RWPE2 (cell line): ENCODE measurements around the gene GLIS2.

Experiments used
- ATAC-seq: fragments of 200-7000 bp; cut with Tn5 transposase; 3 replicates; pipeline ENCODE4 v1.9.1; 2021; ENCODE audit warnings: low read depth
- DNase-seq: peaks from one replicate; pipeline ENCODE4 v3.0.0-alpha.2; 2020; ENCODE audit warnings: low spot score
- H3K27ac ChIP-seq: fragments of 450-650 bp; 2 replicates; pipeline ENCODE4 v1.5.1; 2017; ENCODE audit warnings: mild to moderate bottlenecking; ENCODE audit not compliant: poor library complexity, severe bottlenecking
- H3K27me3 ChIP-seq: fragments of 250-450 bp; sonication (Bioruptor Pico); 2 replicates; pipeline ENCODE4 v1.5.1; 2021; ENCODE audit warnings: mild to moderate bottlenecking, moderate library complexity; ENCODE audit not compliant: insufficient read depth, poor library complexity, severe bottlenecking
- H3K36me3 ChIP-seq: fragments of 250-450 bp; sonication (Bioruptor Pico); 2 replicates; pipeline ENCODE4 v1.5.1; 2020; ENCODE audit warnings: low read depth, mild to moderate bottlenecking, moderate library complexity
- H3K4me1 ChIP-seq: fragments of 250-450 bp; sonication (Bioruptor Pico); 2 replicates; pipeline ENCODE4 v1.5.1; 2021; ENCODE audit warnings: mild to moderate bottlenecking, moderate library complexity; ENCODE audit not compliant: insufficient read depth, poor library complexity, severe bottlenecking
- H3K4me3 ChIP-seq: fragments of 250-450 bp; sonication (Bioruptor Pico); 2 replicates; pipeline ENCODE4 v1.5.1; 2021; ENCODE audit warnings: mild to moderate bottlenecking, moderate library complexity; ENCODE audit not compliant: severe bottlenecking
- H3K9me3 ChIP-seq: fragments of 250-450 bp; sonication (Bioruptor Pico); 2 replicates; pipeline ENCODE4 v1.5.1; 2021; ENCODE audit warnings: mild to moderate bottlenecking, moderate library complexity; ENCODE audit not compliant: severe bottlenecking
- CTCF ChIP-seq: fragments of 450-650 bp; IDR thresholded peaks from one replicate; pipeline ENCODE4 v1.5.1; 2017; ENCODE audit warnings: mild to moderate bottlenecking, moderate library complexity; ENCODE audit not compliant: poor library complexity, severe bottlenecking

The GLIS2 gene

GRCh38 chr16:4366016-4366415 is 50.1 kb downstream of the GLIS2 start:
- no peaks in the 10 kb centered on the region for H3K27me3 ChIP-seq
- H3K4me1 ChIP-seq, result peaks cover 24% of the 10 kb centered on the region
- no peak for DNase-seq
- no peaks in the 10 kb centered on the region for H3K9me3 ChIP-seq
- H3K27ac ChIP-seq, result peak overlapping the region; percentile 76
- TF ChIP-seq CTCF, result no peak
- no peaks in the 10 kb centered on the region; the same call in 1 of the 2 replicates for H3K36me3 ChIP-seq
- no peak overlapping the region for H3K4me3 ChIP-seq
- no peak for ATAC-seq

GRCh38 chr16:4367393-4367856 is 51.6 kb downstream of the GLIS2 start:
- H3K9me3 ChIP-seq, result no peaks in the 10 kb centered on the region
- H3K4me1 ChIP-seq, result peaks cover 24% of the 10 kb centered on the region
- H3K27ac ChIP-seq, result peak overlapping the region; percentile 76

GRCh38 chr16:4369007-4369733 is 53.3 kb downstream of the GLIS2 start:
- no peaks in the 10 kb centered on the region for H3K9me3 ChIP-seq
- H3K4me3 ChIP-seq, result no peak overlapping the region
- peak overlapping the region; percentile 76 for H3K27ac ChIP-seq
- DNase-seq (peak; percentile 90), ATAC-seq (peak; percentile 82)
- TF ChIP-seq CTCF, result no peak
- H3K27me3 ChIP-seq, result no peaks in the 10 kb centered on the region
- H3K36me3 ChIP-seq, result no peaks in the 10 kb centered on the region
- peaks cover 37% of the 10 kb centered on the region for H3K4me1 ChIP-seq

More at GRCh38 chr16:4367393-4367856, 51.6 kb downstream of the GLIS2 start:
- Histone ChIP-seq H3K4me3 (no peak overlapping the region), H3K36me3 (no peaks in the 10 kb centered on the region; the same call in 1 of the 2 replicates), H3K27me3 (no peaks in the 10 kb centered on the region)
- no peak for DNase-seq
- no peak for ATAC-seq
- TF ChIP-seq CTCF, result no peak

- Histone ChIP-seq H3K4me1 (peaks cover 47% of the 10 kb centered on the region), H3K36me3 (no peaks in the 10 kb centered on the region), H3K4me3 (no peak overlapping the region), H3K27me3 (no peaks in the 10 kb centered on the region), H3K27ac (peak overlapping the region; percentile 76), H3K9me3 (no peaks in the 10 kb centered on the region)
- TF ChIP-seq CTCF, result no peak
- DNase-seq (no peak), ATAC-seq (no peak)
Observed at GRCh38 chr16:4370151-4370550, 54.3 kb downstream of the GLIS2 start.
